Lung microvascular endothelial cell (primary cell): ENCODE measurements around the gene GPR151. TPM values are rescaled to one million over a fixed set of nuclear protein-coding genes. Genes with fewer than 3 reads are reported as not detected.

ENCODE experiments used
- total RNA-seq: library from RNA; depleted of rRNA; stranded (reverse); fragments of >200 nt; gene quantifications from 2 replicates; pipeline ENCODE4 v1.2.1, GENCODE V29; 2014

GPR151 gene
- total RNA-seq, 1 donor from 2014 or later = not detected

Other genes with a start within 250 kb of the GPR151 start
- gene POU4F3, start 177.4 kb downstream of the GPR151 start, total RNA-seq = under 0.01 and 0.22 TPM in 2 replicates
- gene TCERG1, start 68.9 kb downstream of the GPR151 start, total RNA-seq = 14.2 and 15.9 TPM in 2 replicates